B cell (primary cell): ENCODE results near the gene CCR5AS.

Source experiments
- ATAC-seq: fragments of 200-7000 bp; cut with Tn5 transposase; one replicate; pipeline ENCODE4 v1.10.0; 2021; ENCODE audit warnings: low read depth, mild to moderate bottlenecking, moderate number of reproducible peaks, moderate library complexity
- CTCF ChIA-PET: fragments of 350-600 bp; sonication (Branson Sonifier 250); formaldehyde crosslinking; loops from one replicate; lab custom pipeline; 2021; ENCODE audit warnings: antibody characterized with exemption, inconsistent platforms; lab: Charles Lee
- POLR2A ChIA-PET: fragments of 350-600 bp; sonication (Branson Sonifier 250); formaldehyde crosslinking; loops from one replicate; lab custom pipeline; 2021; ENCODE audit warnings: antibody characterized with exemption; lab: Charles Lee
- DNase-seq: peaks from one replicate; pipeline ENCODE4 v3.0.0; 2013
- H2AFZ ChIP-seq: 2 replicates; pipeline ENCODE4 v1.6.1; 2012; ENCODE audit warnings: mild to moderate bottlenecking, low read depth, low read length; ENCODE audit not compliant: insufficient read depth, poor library complexity, severe bottlenecking
- H3K27ac ChIP-seq, 2 donors: 1 replicate in 1 of 2; 2 replicates in 1 of 2; pipeline ENCODE4 v1.5.1; 2012 to 2013; ENCODE audit warnings: low read length in 2 of 2, mild to moderate bottlenecking in 2 of 2, moderate library complexity in 1 of 2
- H3K27me3 ChIP-seq, 4 experiments: fragments of 200-600 bp in 1 of 4; sonication (generic) in 1 of 4; replicated peaks in 1 of 4; 1 replicate in 2 of 4; 2 replicates in 2 of 4; pipeline versions ENCODE4 v1.6.1 to v1.7.0; 2013 to 2016; ENCODE audit warnings: low read length in 3 of 4, mild to moderate bottlenecking in 2 of 4, mixed read lengths in 1 of 4, moderate library complexity in 1 of 4; ENCODE audit not compliant: insufficient read depth in 4 of 4, control insufficient read depth in 3 of 4; ENCODE audit errors: control extremely low read depth in 1 of 4
- H3K36me3 ChIP-seq, 2 experiments: replicated peaks in 1 of 2; 1 replicate in 1 of 2; 2 replicates in 1 of 2; pipeline versions ENCODE4 v1.6.1 to v1.7.1; 2013; ENCODE audit warnings: low read length in 1 of 2; ENCODE audit not compliant: insufficient read depth in 2 of 2, control insufficient read depth in 1 of 2; ENCODE audit errors: control extremely low read depth in 1 of 2, extremely low read depth in 1 of 2
- H3K4me1 ChIP-seq, 2 donors: fragments of 200-600 bp in 1 of 2; sonication (generic) in 1 of 2; 1 replicate in 1 of 2; 2 replicates in 1 of 2; pipeline versions ENCODE4 v1.5.1 to v1.6.1; 2013 to 2017; ENCODE audit warnings: low read length in 2 of 2; ENCODE audit not compliant: control insufficient read depth in 2 of 2, insufficient read depth in 2 of 2
- H3K4me2 ChIP-seq: replicated peaks from 2 replicates; pipeline ENCODE3; 2012; ENCODE audit warnings: mild to moderate bottlenecking, low read depth, low read length; ENCODE audit not compliant: poor library complexity, severe bottlenecking
- H3K4me3 ChIP-seq, 5 experiments: fragments of 200-600 bp in 1 of 5; sonication (generic) in 1 of 5; 1 replicate in 3 of 5; 2 replicates in 2 of 5; pipeline versions ENCODE4 v1.5.1 to v1.7.0; 2011 to 2016; ENCODE audit warnings: low read length in 4 of 5, mild to moderate bottlenecking in 4 of 5, low read depth in 2 of 5, control low read depth in 1 of 5, moderate library complexity in 1 of 5; ENCODE audit not compliant: insufficient read depth in 1 of 5; ENCODE audit errors: control extremely low read depth in 1 of 5, extremely low read depth in 1 of 5
- H3K79me2 ChIP-seq: fragments of 200-600 bp; sonication (generic); one replicate; pipeline ENCODE4 v1.6.0; 2016; ENCODE audit warnings: low read length; ENCODE audit not compliant: control insufficient read depth, insufficient read depth
- H3K9ac ChIP-seq: fragments of 200-600 bp; sonication (generic); 2 replicates; pipeline ENCODE4 v1.6.1; 2017; ENCODE audit warnings: mild to moderate bottlenecking, low read length, moderate library complexity
- H3K9me3 ChIP-seq, 3 donors: one replicate each; pipeline versions ENCODE4 v1.6.1 to v1.7.1; 2013; ENCODE audit warnings: low read length in 2 of 3; ENCODE audit not compliant: control insufficient read depth in 2 of 3, insufficient read depth in 1 of 3; ENCODE audit errors: control extremely low read depth in 1 of 3
- H4K20me1 ChIP-seq: 2 replicates; pipeline ENCODE4 v1.6.0; 2012; ENCODE audit warnings: mild to moderate bottlenecking, low read length; ENCODE audit not compliant: insufficient read depth, control insufficient read depth, poor library complexity, severe bottlenecking
- H3K27ac Mint-ChIP-seq: one replicate; pipeline ENCODE4 v1.8.0; 2021; ENCODE audit warnings: mixed read lengths
- H3K27me3 Mint-ChIP-seq: one replicate; pipeline ENCODE4 v1.8.0; 2021; ENCODE audit warnings: mixed read lengths
- H3K4me1 Mint-ChIP-seq: one replicate; pipeline ENCODE4 v1.8.0; 2021; ENCODE audit warnings: mixed read lengths
- H3K4me3 Mint-ChIP-seq: one replicate; pipeline ENCODE4 v1.8.0; 2021; ENCODE audit warnings: mixed read lengths
- H3K9me3 Mint-ChIP-seq: one replicate; pipeline ENCODE4 v1.8.0; 2022; ENCODE audit warnings: mixed read lengths; ENCODE audit not compliant: insufficient read depth
- EZH2 ChIP-seq: IDR thresholded peaks from 2 replicates; pipeline ENCODE4 v1.6.1; 2012; ENCODE audit warnings: borderline replicate concordance, low read depth, mild to moderate bottlenecking, moderate library complexity, low read length; ENCODE audit not compliant: insufficient read depth, poor library complexity, severe bottlenecking
- WGBS: methylation state at CpG from one replicate; pipeline ENCODE4 v1.1.5; 2013; ENCODE audit warnings: missing lambda C conversion rate; ENCODE audit not compliant: insufficient coverage; 5-methylcytosine and 5-hydroxymethylcytosine counted together
- intact Hi-C: fragments of 100-400 bp; cut with micrococcal nuclease; formaldehyde crosslinking; loops from one replicate; pipeline ENCODE4 v1.10.0; 2022
- TF ChIP-seq, protein P1 (sequence below): fragments of 200-600 bp; IDR thresholded peaks from one replicate; pipeline ENCODE4 v1.8.0; 2022; ENCODE audit warnings: antibody characterized with exemption, mild to moderate bottlenecking

Gene CCR5AS

GRCh38 chr3:46358466-46358865 is 48.4 kb downstream of the CCR5AS start:
- Histone ChIP-seq H3K27me3 (no peaks in the 10 kb centered on the region), H2AFZ (no peak overlapping the region), H3K4me3 (no peak overlapping the region), H3K9ac (no peak overlapping the region), H4K20me1 (no peaks in the 10 kb centered on the region), H3K79me2 (no peaks in the 10 kb centered on the region), H3K4me2 (no peak overlapping the region), H3K36me3 (no peaks in the 10 kb centered on the region), H3K27ac (no peak overlapping the region), H3K9me3 (no peaks in the 10 kb centered on the region), H3K4me1 (peaks cover 31 to 50% of the 10 kb centered on the region in 2 donors)
- 100% methylated on average over 3 of the region's 6 CpGs for WGBS
- DNase-seq (no peak), ATAC-seq (no peak)
- ChIA-PET CTCF (interaction anchor here (0.6 to 0.9 kb wide), 2 partner anchors 10 to 19 kb away, joined by 3 to 4 read pairs; no protein-coding TSS in a partner anchor), POLR2A (no interaction called here)
- no peaks in the 10 kb centered on the region for H3K27me3 Mint-ChIP-seq
- no peak for TF ChIP-seq EZH2
- TF ChIP-seq, protein P1, sequence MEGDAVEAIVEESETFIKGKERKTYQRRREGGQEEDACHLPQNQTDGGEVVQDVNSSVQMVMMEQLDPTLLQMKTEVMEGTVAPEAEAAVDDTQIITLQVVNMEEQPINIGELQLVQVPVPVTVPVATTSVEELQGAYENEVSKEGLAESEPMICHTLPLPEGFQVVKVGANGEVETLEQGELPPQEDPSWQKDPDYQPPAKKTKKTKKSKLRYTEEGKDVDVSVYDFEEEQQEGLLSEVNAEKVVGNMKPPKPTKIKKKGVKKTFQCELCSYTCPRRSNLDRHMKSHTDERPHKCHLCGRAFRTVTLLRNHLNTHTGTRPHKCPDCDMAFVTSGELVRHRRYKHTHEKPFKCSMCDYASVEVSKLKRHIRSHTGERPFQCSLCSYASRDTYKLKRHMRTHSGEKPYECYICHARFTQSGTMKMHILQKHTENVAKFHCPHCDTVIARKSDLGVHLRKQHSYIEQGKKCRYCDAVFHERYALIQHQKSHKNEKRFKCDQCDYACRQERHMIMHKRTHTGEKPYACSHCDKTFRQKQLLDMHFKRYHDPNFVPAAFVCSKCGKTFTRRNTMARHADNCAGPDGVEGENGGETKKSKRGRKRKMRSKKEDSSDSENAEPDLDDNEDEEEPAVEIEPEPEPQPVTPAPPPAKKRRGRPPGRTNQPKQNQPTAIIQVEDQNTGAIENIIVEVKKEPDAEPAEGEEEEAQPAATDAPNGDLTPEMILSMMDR, result no peak
- H3K4me3 Mint-ChIP-seq, result no peak overlapping the region
- H3K27ac Mint-ChIP-seq, result no peak overlapping the region
- no peaks in the 10 kb centered on the region for H3K9me3 Mint-ChIP-seq
- peaks cover 67% of the 10 kb centered on the region for H3K4me1 Mint-ChIP-seq
- intact Hi-C loops, result no loop called here

DNA sequence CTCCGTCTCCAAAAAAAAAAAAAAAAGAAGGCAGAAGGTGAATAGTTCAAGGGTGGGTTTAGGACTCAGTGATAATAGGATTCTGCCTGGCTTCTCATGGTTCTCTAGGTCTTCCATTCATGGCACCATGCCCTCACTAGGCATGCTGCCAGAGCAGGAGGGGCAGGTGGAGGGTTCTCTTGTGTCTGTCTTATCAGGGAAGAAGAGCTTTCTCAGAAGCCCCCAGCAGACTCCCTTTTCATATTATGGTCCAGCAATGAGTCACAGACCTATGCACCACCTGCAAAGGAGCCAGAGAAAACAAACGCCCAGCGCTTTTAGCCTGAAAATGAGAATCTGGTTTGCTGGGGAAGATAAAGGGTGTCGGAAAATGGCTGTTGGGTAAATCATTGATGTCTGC is 50.0 kb downstream of the CCR5AS start:
- Mint-ChIP-seq H3K4me3 (no peak overlapping the region), H3K27ac (no peak overlapping the region), H3K27me3 (no peaks in the 10 kb centered on the region), H3K9me3 (no peaks in the 10 kb centered on the region), H3K4me1 (peaks cover 72% of the 10 kb centered on the region)
- no peaks in the 10 kb centered on the region for H3K9me3 ChIP-seq
- H3K36me3 ChIP-seq, result no peaks in the 10 kb centered on the region
- H3K4me3 ChIP-seq, result no peak overlapping the region
- ChIA-PET POLR2A (no interaction called here), CTCF (no interaction called here)
- H3K9ac ChIP-seq, result no peak overlapping the region
- H3K27me3 ChIP-seq, result no peaks in the 10 kb centered on the region
- H3K4me1 ChIP-seq, result peaks cover 36 to 57% of the 10 kb centered on the region in 2 donors
- TF ChIP-seq, protein P1, result no peak
- TF ChIP-seq EZH2, result no peak
- H2AFZ ChIP-seq, result no peak overlapping the region
- H3K27ac ChIP-seq, result no peak overlapping the region
- ATAC-seq (no peak), DNase-seq (no peak)
- H3K4me2 ChIP-seq, result no peak overlapping the region
- no peaks in the 10 kb centered on the region for H3K79me2 ChIP-seq
- WGBS, result 92% methylated on average over 4 of the region's 4 CpGs
- intact Hi-C loops, result no loop called here
- no peaks in the 10 kb centered on the region for H4K20me1 ChIP-seq
